ENCODE data around the gene FAM118A. TPM values are rescaled to one million over a fixed set of nuclear protein-coding genes. Genes with fewer than 3 reads are reported as not detected.
"Not testable (repeated sequence)": the region's sequence is repeated elsewhere in the genome, so short reads cannot be mapped to it uniquely, and the experiment has no call there.

FAM118A gene
- total RNA-seq, 1 donor from 2014 or later = 20.6 TPM

DNA sequence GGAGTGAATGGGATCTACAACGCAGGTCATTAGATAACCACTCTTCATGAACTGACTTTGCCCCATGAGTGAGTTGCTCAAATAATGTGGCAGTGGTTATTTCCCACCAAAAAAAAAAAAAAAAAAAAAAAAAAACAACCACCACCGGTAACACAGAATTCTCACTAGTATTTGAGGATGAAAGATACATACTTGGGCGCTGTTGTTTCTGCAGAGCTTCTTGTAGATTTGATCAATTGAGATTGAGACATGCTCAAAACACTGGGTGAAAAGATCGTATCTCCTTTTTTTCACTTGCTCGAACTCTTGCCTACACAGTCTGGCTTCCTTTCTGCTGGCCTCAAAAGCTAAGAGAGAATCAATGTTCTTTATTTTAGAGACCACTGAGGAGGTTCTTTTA is 44.1 kb downstream of the FAM118A start:
- H3K4me3 ChIP-seq = no peak overlapping the region
- intact Hi-C loops (cut with DNase I) = no loop called here
- TF ChIP-seq, protein P1, sequence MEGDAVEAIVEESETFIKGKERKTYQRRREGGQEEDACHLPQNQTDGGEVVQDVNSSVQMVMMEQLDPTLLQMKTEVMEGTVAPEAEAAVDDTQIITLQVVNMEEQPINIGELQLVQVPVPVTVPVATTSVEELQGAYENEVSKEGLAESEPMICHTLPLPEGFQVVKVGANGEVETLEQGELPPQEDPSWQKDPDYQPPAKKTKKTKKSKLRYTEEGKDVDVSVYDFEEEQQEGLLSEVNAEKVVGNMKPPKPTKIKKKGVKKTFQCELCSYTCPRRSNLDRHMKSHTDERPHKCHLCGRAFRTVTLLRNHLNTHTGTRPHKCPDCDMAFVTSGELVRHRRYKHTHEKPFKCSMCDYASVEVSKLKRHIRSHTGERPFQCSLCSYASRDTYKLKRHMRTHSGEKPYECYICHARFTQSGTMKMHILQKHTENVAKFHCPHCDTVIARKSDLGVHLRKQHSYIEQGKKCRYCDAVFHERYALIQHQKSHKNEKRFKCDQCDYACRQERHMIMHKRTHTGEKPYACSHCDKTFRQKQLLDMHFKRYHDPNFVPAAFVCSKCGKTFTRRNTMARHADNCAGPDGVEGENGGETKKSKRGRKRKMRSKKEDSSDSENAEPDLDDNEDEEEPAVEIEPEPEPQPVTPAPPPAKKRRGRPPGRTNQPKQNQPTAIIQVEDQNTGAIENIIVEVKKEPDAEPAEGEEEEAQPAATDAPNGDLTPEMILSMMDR (IDR thresholded peaks at IDR 0.05) = no peak
- no peak for DNase-seq
- ATAC-seq = no peak
- no peaks in the 10 kb centered on the region for H3K27me3 ChIP-seq
- no peaks in the 10 kb centered on the region for H3K36me3 ChIP-seq
- H3K27ac ChIP-seq = no peak overlapping the region
- no peaks in the 10 kb centered on the region for H3K9me3 ChIP-seq
- H3K4me1 ChIP-seq = no peaks in the 10 kb centered on the region

DNA sequence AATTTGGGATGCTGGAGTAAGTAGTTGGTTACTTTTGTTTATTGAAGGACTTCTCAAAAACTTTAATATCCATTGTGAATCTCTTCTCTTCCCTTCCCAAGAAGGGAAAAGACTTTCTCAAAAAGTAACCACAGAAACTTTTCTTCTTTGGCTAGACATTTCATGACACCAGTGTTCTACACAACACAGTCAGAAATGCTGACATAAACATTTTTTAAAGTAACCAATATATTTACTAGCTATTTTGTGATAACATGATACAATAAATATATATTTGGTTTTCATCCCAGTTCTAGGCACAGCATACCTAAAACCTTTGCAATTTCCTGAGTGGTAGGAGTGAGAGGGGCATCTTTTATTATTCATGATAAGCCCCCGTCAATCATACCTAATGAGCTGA is 47.8 kb downstream of the FAM118A start:
- DNase-seq (no peak), ATAC-seq (no peak)
- H3K36me3 ChIP-seq = no peaks in the 10 kb centered on the region
- H3K9me3 ChIP-seq = no peaks in the 10 kb centered on the region
- no peaks in the 10 kb centered on the region for H3K27me3 ChIP-seq
- no peak overlapping the region for H3K27ac ChIP-seq
- intact Hi-C loops (cut with DNase I) = no loop called here
- TF ChIP-seq, protein P1 (IDR thresholded peaks at IDR 0.05) = no peak
- no peaks in the 10 kb centered on the region for H3K4me1 ChIP-seq
- no peak overlapping the region for H3K4me3 ChIP-seq

DNA sequence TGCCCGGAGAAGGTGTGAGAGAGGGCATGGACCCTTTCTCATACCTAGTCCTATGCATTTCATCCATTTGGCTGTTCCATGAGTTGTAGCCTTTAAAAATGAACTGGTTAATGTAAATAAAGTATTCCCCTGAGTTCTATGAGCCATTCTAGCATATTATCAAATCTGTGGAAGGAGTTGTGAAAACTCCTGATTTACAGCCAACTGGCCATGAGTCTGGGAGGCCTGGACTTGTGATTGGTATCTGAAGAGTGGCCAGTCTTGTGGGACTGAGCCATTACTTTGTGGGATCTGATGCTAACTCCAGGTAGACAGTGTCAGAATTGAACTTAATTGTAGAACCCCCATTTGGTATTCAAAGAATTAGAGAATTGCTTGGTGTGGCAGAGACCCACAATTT is 48.4 kb downstream of the FAM118A start:
- ATAC-seq (no peak), DNase-seq (no peak)
- H3K27me3 ChIP-seq = no peaks in the 10 kb centered on the region
- no peaks in the 10 kb centered on the region for H3K4me1 ChIP-seq
- no peaks in the 10 kb centered on the region for H3K9me3 ChIP-seq
- TF ChIP-seq, protein P1 (IDR thresholded peaks at IDR 0.05) = no peak
- no peak overlapping the region for H3K27ac ChIP-seq
- no peaks in the 10 kb centered on the region for H3K36me3 ChIP-seq
- intact Hi-C loops (cut with DNase I) = no loop called here
- H3K4me3 ChIP-seq = no peak overlapping the region

DNA sequence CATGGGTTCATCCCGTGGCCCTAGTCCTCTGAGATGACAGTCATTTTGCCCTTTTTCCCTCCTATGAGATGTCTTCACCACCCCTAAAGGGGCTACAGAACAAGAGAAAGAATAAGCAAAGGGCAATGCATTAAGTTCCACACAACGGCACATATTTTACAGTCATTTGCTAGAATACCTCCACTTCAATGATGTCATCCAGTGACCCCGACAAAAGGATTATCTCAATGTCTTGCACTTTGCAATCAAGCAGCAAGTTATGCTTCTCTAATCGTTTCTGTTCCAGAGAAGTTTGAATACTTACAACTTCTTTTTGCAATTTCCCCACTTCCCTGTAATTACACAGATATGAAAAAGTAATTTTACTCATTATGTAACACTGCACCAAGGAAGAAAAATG is 49.9 kb downstream of the FAM118A start:
- Histone ChIP-seq H3K9me3 (no peaks in the 10 kb centered on the region), H3K36me3 (no peaks in the 10 kb centered on the region), H3K27me3 (no peaks in the 10 kb centered on the region), H3K27ac (no peak overlapping the region), H3K4me1 (no peaks in the 10 kb centered on the region), H3K4me3 (no peak overlapping the region)
- TF ChIP-seq, protein P1 (IDR thresholded peaks at IDR 0.05) = no peak
- intact Hi-C loops (cut with DNase I) = no loop called here
- DNase-seq (no peak), ATAC-seq (no peak)

DNA sequence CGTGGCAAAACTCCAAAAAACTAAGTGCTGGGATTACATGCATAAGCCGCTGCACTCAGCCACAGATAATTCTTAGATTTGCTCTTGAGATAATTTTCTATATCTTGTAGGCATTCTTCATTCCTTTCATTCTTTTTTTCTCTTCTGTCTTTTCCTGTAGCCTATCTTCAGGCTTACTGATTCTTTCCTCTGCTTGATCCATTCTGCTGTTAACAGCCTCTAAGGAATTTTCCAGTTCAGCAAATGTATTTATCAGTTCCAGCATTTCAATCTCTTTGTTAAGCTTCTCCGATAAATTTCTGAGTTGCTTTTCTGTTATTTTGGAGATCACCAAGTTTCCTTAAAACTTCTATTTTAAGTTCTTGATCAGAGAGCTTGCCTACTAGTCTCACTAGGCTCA is 57.0 kb downstream of the FAM118A start:
- Histone ChIP-seq H3K4me3 (no peak overlapping the region), H3K4me1 (no peaks in the 10 kb centered on the region), H3K27ac (no peak overlapping the region), H3K27me3 (no peaks in the 10 kb centered on the region), H3K9me3 (no peaks in the 10 kb centered on the region), H3K36me3 (no peaks in the 10 kb centered on the region)
- DNase-seq = no peak
- ATAC-seq = no peak
- intact Hi-C loops (cut with DNase I) = no loop called here
- TF ChIP-seq, protein P1 (IDR thresholded peaks at IDR 0.05) = no peak

DNA sequence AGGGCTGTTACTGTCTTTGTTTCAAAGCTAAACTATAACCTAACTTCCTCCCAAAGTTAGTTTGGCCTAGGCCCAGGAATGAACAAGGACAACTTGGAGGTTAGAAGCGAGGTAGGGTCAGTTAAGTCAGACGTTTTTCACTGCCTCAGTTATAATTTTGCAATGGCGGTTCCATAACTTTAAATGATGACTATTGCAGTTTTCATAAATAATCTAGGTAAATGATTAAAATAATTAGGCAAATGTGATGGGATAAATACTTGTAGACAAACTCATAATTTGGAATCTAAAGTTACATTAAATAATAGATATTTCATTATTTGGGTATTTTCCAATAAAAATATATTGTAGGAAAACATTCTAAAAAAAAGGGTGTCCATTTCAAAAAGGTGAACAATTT is 63.9 kb downstream of the FAM118A start:
- DNase-seq, H3K4me1 ChIP-seq, H3K36me3 ChIP-seq, H3K27me3 ChIP-seq, H3K9me3 ChIP-seq, H3K27ac ChIP-seq, H3K4me3 ChIP-seq, ATAC-seq: not testable (repeated sequence)
- intact Hi-C loops (cut with DNase I) = loop anchor here (10.0 kb wide), 1 partner anchor 79 kb away; no protein-coding TSS in a partner anchor
